ENCODE results near the gene ZNF468.
"Not testable (repeated sequence)": the region's sequence is repeated elsewhere in the genome, so short reads cannot be mapped to it uniquely, and the experiment has no call there.

Gene ZNF468

GRCh38 chr19:52829866-52830265, 27.6 kb downstream of the ZNF468 start:
- DNase-seq (ENCODE audit: low read depth in 1 of 2, low spot score in 1 of 2): not testable (repeated sequence)

- no peak for DNase-seq (ENCODE audit: low read depth in 1 of 2, low spot score in 1 of 2)
These were observed 31.7 kb downstream of the ZNF468 start for GRCh38 chr19:52825765-52826164.

DNA sequence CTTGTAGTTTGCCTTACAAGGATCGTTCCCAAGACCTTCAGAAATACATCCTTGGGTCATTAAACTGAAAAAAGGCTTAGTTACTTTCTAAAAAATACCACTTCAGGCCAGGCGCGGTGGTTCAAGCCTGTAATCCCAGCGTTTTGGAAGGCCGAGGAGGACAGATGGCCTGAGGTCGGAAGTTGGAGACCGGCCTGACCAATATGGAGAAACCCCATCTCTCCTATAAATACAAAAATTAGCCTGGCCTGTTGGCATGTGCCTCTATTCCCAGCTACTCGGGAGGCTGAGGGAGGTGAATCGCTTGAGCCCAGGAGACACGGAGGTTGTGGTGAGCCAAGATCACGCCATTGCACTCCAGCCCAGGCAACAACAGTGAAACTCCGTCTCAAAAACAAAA, 33.7 kb downstream of the ZNF468 start:
- no peak for DNase-seq (ENCODE audit: low read depth in 1 of 2, low spot score in 1 of 2)

DNA sequence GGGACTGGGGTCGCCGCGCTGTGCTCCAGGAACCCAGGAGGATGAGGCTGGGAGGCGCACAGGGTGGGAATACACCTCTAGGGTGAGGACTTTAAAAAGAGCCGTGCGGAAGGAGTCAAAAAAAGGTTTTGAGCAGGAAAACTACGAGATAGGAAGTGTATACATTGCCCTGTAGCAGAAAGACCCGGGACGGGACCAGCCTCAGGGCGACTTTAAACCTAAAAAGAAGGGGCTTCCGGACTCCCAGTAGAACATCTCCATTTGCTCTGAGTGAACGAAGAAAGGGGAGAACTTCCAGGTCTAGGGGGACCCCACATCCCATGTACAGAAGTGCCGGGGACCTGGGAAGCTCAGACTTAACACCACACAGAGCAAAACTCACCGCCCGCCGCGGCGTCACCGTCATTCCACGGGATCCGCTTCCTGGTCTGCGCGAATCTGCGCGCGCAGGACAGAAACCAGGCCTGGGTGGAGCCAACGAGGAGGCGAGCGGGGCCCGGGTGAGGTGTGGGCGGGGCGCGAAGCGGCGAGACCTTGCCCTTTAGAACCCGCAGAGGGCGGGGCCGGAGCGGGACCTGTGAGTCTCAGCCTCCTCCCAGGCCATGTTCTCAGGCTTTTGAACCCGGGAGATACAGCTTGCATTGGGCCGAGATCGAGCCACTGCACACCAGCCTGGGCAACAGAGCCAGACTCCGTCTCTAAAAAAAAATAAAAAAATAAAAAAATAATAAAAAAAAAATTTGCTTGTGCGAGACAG, 36.0 kb downstream of the ZNF468 start, which contains the start of gene ZNF28:
Gene ZNF28, minus strand, starts transcription at position 430 of the 757 bp plus-strand sequence. CDS start 3,675 bp downstream, outside the sequence.
- DNase-seq (ENCODE audit: low read depth in 1 of 2, low spot score in 1 of 2): peak; percentile 25 to 39

DNA sequence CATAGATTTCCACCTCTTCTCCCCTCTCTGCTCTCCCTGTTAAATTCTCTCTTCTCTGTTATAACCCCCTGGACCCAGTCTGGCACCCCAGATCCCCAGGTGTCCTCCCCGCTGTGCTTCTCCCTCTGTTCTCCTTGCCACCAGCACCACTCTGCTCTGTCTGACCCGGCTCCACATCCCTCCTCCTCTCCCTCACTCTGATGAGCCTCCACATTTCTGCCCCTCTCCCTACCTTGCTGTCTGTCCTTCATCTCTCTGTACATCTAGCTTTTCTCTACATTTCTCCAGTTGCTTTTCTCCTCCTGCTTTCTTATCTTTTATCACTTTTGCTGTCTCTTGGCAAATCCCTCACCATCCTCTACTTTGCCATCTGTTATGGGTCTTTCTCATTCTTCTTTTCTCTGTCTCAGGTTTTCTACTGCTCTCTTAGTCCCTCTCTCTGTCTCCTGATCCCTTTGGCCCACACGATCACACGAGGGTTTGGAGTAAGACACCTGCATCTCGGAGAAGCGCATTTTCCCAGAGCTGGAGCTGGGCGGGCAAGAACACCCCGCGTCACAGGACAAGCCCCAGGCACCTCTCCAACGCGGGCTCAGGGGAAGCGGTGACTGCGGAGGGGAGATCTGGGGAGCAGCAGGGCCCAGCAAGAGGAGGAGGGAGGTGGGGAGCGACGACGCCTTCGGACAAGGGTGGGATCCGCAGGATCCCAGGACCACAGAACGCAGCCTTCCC, 36.8 kb downstream of the ZNF468 start:
- DNase-seq (ENCODE audit: low read depth in 1 of 2, low spot score in 1 of 2): not testable (repeated sequence)

GRCh38 chr19:52809801-52810200, 47.6 kb downstream of the ZNF468 start:
- DNase-seq (ENCODE audit: low read depth in 1 of 2, low spot score in 1 of 2): no peak

- DNase-seq (ENCODE audit: low read depth in 1 of 2, low spot score in 1 of 2): not testable (repeated sequence)
These were observed 57.3 kb downstream of the ZNF468 start for GRCh38 chr19:52799950-52800640.

DNA sequence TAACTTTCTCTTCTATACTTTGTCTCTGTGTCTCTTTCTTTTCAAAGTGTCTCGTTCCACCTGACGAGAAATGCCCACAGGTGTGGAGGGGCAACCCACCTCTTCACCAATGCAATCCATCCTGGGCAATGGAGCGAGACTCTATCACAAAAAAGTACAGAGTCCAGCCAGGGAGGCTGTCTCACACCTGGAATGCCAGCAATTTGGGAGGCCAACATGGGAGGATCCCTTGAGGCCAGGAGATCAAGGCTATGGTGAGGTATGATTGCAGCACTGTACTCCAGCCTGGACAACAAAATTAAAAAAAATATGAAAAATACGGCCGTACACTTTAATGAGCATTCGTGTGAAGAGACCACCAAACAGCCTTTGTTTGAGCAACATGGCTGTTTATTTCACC, 68.0 kb downstream of the ZNF468 start:
- DNase-seq (ENCODE audit: low read depth in 1 of 2, low spot score in 1 of 2): no peak

All from stimulated activated CD4-positive, alpha-beta T cell treated with anti-CD3 and anti-CD28 coated beads, Interleukin-15, amount 100 ng/mL, for 1 hour (primary cell).